DMS153 treated with DMSO at 0.1 percent for 48 hours (cell line): ENCODE measurements around the gene ZNF738.
A peak's percentile ranks its signal among the peaks of the same experiment; 100 is the strongest.
"Not testable (repeated sequence)": the region's sequence is repeated elsewhere in the genome, so short reads cannot be mapped to it uniquely, and the experiment has no call there.

Source experiments
- DNase-seq: peaks from one replicate; lab custom pipeline; 2025; ENCODE audit not compliant: unreplicated experiment; lab: John Stamatoyannopoulos, UW

The ZNF738 gene

DNA sequence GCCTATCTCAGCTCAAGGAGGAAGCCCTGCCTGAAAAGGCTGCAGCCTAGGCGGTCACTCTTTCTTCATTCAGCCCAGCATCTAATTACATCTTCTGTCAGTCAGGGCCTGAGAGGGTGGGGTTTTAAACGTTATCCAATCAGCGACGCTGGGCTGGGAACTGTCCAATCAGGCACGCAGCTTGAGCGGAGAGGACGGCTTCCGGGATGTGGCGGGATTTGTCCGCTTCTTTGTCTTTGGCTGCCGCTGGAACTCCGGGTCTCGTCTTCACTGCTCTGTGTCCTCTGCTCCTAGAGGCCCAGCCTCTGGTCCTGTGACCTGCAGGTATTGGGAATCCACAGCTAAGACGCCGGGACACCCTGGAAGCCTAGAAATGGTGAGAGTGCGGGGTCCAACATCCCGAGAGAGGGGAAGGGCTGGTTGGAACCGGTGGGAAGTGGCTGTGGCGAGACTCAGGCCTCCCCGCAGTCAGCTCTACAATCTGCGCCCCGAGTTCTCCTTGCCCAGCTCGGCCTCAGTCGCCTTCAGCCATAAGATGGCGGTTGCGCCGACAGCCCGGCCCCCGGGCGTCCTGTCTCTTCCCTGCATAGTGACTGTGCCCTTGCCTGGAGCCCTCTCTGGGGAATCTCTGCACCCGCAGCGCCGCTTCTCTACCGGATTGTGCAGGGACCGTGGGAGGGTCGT lies at the start of gene ZNF738:
TSS of gene ZNF738 (plus strand) at position 233 of the 684 bp plus-strand sequence. CDS start at position 374, 141 bp downstream.
- DNase-seq, result peak; percentile 71

DNA sequence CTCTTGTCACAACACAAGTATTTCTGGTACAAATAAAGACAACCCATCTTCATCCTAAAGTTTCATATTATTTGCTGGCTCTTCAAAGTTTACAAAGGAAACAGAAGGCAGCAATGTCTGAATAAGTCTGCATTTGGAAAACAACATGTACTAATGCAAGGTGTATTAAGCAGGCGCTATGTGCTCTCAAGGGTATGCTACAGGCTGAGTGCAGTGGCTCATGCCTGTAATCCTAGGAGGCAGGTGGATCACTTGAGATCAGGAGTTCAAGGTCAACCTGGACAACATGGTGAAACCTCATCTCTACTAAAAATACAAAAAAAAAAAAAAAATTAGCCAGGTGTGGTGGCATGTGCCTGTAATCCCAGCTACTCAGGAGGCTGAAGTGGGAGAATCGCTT lies 46.0 kb upstream of the ZNF738 start:
- DNase-seq, result not testable (repeated sequence)

DNA sequence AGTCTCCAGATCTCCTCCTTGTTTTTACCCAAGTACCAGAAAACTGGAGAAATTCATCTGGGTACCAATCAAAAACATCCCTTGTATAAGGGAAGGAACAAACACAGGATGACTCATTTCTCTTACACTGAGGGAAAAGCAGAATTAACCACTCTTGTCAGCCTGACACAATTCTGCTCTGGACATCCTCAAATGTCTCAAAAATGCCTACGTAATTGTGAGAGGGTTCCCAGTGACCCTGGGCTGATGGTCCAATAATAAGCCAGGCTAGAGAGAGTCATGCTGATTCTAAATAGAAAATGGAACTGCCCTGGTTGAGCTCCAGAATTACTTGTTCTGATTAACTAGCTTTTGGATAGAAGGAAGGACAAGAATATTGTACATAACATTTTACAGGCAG lies 44.1 kb upstream of the ZNF738 start:
- no peak for DNase-seq

DNA sequence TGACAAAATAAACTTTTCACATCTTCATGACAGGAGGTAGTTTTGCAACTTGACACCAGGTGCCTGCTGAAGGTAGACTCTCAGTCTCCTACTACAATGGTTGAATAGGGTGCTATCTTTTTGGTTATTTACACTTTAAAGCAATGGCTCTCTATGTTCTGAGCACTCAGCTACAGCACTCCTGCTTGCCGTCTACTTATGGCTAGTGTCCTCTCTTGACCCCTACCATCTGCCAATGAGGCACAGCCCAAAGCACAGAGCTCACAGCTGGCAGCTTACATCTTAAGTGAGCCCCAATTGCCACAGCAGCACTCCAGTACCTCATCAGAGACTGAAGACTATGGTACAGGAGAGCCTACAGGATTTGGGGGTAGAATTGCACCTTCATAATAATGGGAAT lies 41.0 kb upstream of the ZNF738 start:
- DNase-seq, result no peak

DNA sequence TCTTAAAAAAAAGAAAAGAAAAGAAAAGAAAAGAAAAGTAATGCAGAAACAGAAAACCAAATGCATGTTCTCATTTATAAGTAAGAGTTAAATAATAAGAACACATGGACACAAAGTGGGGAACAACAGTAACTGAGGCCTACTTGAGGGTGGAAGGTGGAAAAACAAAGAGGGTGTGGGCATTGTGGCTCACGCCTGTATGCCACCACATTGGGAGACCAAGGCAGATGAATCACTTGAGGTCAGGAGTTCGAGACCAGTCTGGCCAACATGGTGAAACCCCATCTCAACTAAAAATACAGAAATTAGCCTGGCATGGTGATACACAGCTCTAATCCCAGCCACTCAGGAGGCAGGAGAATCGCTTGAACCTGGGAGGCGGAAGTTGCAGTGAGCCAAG lies 37.7 kb upstream of the ZNF738 start:
- DNase-seq, result no peak

DNA sequence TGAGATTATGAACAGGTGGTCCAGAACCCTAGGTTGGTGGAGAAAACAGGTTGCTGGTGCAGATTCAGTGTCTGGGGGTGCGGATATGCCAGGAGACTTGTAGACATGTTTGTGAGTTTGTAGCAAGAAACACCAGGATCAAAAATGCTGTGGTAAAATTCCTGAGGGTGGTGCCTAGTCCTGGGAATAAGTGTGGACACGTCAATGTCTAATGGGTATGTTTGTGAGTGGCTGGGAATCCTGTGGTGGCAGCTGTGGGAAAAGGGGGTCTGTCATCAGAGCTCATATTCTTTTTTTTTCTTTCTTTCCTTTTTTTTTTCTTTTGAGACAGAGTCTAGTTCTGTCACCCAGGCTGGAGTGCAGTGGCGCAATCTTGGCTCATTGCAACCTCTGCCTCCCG lies 36.8 kb upstream of the ZNF738 start:
- DNase-seq, result no peak

DNA sequence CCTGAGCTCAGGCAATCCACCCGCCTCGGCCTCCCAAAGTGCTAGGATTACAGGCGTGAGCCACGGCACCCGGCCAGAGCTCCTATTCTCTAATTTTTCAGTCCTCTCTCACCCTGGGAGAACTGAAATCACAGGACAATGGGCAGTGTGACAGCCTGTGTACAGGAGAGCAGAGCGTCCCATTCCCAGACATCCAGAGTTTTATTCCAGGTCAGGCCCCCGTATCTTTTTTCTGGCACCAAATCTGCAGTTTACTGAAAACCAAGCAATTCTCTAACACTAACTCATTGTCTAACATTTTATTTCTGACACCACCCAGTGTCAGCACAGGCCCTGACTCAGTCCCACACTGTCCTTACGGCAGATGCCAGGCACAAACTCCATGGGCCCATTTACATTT lies 36.3 kb upstream of the ZNF738 start:
- no peak for DNase-seq

DNA sequence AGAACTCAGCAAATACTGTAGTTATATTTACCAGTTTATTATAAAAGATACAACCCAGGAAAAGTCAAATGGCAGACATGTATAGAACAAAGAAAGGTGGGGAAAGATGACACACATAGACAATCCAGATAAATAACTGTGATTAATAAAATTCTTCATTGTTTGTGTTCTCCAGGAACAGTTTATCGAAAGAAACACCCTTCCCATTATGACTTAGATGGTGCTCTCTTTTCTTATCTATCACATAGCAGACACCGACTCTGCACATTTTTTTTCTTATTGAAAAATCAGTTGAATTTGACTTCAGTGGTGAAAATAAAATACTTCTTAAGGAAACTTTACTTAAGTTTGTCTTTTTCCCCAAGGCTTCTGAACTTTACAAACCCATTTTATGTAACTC lies 35.8 kb upstream of the ZNF738 start:
- DNase-seq, result no peak

DNA sequence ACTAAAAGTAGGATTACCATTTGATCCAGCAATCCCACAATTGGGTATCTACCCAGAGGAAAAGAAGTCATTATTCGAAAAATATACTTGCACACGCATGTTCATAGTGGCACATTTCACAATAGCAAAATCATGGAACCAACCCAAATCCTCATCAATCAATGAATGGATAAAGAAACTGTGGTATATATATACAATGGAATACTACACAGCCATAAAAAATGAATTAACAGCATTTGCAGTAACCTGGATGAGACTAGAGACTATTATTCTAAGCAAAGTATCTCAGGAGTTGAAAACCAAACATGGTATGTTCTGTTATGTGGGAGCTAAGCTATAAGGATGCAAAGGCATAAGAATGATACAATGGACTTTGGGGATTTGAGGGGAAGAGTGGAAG lies 32.6 kb upstream of the ZNF738 start:
- no peak for DNase-seq

DNA sequence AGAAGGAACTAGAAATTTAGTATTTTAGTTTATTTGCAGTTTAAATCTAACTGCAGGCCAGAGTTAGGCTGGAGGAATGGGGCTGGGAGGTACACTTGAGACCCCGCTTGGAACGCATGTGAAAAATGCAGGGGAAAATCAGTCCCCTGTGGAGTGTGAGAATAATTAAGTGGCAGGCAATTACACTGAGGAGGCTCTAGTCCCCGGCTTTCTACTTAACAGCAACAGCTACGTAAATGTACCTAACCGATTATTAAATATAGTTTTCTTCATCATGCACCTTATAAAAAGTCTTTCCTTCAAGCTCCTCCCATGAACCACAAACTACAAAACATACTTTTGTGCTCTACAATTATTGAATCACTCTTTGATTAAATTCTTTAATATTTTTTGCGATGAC lies 30.4 kb upstream of the ZNF738 start:
- no peak for DNase-seq

DNA sequence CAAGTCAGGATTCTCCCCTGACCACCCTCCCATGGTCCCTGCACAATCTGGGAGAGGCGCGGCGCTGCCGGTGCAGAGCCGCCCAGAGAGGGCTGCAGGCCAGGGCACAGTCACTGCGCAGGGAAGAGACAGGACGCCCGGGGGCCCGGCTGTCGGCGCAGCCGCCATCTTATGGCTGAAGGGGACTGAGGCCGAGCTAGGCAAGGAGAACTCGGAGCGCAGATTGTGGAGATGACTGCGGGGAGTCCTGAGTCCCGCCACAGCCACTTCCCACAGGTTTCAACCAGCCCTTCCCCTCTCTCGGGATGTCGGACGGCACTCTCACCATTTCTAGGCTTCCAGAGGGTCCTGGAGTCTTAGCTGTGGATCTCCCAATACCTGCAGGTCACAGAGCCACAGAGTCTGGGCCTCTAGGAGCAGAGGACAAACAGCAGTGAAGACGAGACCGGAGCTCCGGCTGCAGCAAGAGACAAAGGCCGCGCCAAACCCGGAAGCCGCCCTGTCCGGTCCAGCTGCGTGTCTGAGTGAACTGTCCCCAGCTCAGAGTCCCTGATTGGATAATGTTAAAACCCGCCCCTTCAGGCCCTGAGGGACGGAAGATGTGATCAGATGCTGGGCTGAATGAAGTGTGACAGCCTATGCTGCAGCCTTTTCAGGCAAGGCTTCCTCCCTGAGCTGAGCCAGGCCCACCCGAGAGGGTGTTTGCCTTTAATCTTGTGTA lies 29.8 kb upstream of the ZNF738 start, which contains the start of gene ZNF708:
TSS of gene ZNF708 (minus strand) at position 526 of the 721 bp plus-strand sequence. CDS start at position 328, 198 bp downstream.
- peak; percentile 78 for DNase-seq

DNA sequence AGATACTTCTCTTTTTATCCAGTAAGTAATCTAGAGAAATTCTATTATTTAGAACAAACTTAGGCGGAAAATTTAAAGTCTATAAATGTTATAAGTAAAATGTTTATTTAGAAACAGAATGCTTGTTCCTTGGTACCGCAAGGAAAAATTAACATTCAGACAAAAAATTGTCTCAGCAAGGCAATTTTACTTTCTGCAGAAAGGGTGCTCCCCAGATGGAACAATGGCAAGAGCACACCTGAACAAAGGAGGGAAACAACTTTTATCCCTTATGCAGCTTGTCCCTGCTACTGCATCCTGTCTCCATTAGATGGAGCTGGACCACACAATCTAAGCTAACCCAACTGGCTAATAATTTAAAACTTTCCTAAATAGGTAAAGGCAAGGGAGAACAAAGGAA lies 23.1 kb upstream of the ZNF738 start:
- no peak for DNase-seq

DNA sequence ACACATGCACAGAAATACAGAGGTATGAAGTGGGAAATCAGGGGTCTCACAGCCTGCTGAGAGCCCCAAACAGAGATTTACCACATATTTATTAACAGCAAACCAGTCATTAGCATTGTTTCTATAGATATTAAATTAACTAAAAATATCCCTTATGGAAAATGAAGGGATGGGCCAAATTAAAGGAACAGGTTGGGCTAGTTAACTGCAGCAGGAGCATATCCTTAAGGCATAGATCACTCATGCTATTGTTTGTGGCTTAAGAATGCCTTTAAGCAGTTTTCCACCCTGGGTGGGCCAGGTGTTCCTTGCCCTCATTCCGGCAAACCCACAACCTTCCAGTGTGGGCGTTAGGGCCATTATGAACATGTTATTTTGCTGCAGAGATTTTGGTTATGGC lies 14.0 kb upstream of the ZNF738 start:
- not testable (repeated sequence) for DNase-seq

DNA sequence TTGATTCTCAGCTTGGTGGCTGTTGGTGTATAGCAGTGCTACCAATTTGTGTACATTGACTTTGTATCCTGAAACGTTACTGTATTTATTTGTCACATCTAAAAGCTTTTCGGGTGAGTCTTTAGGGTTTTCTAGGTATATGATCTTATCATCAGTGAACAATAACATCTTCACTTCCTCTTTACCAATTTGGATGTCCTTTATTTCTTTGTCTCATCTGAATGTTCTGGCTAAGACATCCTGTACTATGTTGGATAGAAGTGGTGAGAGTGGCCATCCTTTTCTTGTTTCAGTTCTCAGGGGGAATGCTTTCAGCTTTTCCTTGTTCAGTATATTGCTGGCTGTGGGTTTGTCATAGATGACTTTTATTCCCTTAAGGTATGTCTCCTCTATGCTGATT lies 6.0 kb upstream of the ZNF738 start:
- DNase-seq, result no peak

DNA sequence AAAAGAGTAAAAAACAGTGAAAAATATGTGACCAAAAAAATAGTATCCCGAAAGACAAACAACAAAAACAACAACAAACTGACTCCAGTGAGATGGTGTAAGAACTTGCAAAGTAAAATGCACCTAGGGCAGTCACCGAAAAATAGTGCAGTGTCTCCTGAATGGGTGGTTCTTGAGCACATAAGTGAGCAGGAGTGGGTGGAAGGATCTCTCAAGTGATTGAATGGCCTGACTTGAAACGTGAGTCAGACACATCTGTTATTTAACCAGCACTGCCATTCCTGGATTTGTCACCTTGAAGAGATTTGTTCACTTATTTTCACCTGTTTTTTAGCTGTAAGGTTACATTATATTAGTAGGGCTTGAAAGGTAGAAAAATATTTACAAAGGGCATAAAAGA lies 3.5 kb downstream of the ZNF738 start:
- no peak for DNase-seq

DNA sequence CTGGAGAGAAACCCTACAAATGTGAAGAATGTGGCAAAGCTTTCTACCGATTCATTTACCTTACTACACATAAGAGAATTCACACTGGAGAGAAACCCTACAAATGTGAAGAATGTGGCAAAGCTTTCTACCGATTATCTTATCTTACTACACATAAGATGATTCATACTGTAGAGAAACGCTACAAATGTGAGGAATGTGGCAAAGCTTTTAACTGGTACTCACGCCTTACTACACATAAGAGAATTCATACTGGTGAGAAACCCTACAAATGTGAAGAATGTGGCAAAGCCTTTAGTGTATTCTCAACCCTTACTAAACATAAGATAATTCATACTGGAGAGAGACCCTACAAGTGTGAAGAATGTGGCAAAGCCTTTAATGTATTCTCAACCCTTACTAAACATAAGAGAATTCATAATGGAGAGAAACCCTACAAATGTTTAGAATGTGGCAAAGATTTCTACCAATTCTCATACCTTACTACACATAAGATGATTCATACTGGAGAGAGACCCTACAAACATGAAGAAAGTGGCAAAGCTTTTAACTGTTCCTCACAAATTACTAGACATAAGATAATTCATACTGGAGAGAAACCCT lies 25.3 kb downstream of the ZNF738 start:
- no peak for DNase-seq

DNA sequence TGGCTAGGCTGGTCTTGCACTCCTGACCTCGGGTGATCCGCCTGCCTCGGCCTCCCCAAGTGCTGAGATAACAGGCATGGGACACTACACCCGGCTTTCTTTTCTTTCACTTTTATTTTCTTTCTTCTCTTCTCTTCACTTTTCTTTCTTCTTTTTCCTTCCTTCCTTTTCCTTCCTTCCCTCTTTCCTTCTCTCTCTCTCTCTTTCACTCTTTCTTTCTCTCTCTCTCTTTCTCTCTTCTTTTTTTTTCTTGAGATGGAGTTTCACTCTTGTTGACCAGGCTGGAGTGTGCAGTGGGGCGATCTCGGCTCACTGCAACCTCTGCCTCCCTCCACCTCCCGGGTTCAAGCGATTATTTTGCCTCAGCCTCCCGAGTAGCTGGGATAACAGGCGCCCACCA lies 37.3 kb downstream of the ZNF738 start:
- no peak for DNase-seq

DNA sequence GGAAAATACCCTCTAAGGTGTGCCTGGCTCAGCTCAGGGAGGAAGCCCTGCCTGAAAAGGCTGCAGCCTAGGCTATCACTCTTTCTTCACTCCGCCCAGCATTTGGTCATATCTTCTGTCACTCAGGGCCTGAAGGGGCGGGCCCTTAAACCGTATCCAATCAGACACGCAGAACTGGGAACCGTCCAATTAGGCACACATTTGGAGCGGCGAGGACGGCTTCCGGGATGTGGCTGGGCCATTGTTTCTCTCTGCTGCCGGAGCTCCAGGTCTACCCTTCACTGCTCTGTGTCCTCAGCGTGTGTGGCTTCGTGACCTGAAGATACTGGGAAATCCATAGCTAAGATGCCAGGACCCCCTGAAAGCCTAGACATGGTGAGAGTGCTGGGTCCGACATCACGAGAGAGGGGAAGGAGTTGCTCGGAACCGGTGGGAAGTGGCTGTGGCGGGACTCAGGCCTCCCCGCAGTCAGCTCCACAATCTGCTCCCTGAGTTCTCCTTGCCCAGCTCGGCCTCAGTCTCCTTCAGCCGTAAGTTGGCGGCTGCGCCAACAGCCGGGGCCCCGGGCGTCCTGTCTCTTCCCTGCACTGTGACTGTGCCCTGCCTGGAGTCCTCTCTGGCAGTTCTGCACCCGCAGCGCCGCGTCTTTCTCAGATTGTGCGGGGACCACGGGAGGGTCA lies 38.2 kb downstream of the ZNF738 start, which contains the start of gene ZNF493:
TSS of gene ZNF493 (plus strand) at position 241 of the 680 bp plus-strand sequence. CDS start at position 346, 105 bp downstream.
- DNase-seq, result peak; percentile 95

DNA sequence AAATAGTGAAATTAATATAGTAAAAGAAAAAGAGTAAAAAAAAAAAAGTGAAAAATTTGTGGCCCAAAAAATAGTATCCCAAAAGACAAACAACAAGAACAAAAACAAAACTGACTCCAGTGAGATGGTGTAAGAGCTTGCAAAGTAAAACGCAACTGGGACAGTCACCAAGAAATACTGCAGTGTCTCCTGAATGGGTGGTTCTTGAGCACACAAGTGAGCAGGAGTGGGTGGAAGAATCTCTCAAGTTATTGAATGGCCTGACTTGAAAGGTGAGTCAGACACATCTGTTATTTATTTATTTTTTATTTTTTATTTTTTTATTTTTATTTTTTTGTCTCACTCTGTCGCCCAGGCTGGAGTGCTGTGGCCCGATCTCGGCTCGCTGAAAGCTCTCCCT lies 40.1 kb downstream of the ZNF738 start:
- no peak for DNase-seq

DNA sequence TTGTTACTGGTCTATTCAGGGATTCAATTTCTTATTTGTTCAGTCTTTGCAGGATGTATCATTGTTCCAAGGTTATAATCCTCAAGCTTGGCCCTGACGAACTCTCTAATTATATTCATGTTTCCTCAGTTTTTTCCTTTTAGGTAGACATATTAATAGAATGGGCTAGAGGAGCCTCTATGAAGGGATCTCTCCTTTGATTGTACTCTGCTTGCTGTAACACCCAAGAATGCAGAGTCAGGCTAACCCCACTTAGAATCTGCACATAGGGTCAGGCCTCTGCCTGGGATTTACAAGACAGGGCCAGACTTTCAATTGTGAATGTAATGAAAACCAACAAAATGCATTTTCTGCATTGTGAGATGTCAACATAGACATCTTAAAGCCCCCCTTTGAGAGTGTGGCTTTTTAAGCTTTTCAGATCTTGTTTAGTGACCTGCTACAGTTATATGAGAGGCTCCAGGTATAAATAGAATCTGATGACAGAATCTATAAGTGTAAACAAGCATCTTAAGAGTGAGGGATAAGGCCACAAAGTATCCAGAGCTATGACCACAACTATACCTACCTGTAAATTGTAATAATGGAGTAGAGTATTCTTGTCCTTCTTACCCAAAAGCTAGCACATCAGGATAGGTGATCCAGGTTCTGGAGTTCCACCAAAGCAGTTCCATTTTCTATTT lies 43.6 kb downstream of the ZNF738 start:
- no peak for DNase-seq

DNA sequence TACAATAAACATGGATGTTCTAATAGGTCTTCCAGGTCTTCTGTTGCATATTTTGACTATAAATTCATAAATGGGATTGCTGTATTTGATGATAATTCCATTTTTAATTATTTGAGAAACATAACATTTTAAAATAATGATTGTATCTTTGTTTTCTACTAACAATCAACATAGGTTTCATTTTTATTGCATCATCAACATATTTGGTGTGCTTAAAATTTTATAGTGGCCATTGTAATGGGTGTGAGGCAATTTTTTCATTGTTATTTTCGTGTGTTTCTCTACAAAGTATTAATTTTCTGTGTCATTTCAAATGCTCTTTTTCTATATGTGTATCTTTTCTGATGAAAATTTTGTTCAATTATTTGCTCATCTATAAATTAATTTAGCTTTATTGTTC lies 51.4 kb downstream of the ZNF738 start:
- DNase-seq, result no peak
